Parathyroid adenoma (tissue), 2 donors: Measurements from ENCODE around the gene RAP1A.

Source experiments
- H2AFZ ChIP-seq: fragments of 300-600 bp; sonication (generic); one replicate; pipeline ENCODE4 v1.7.0; 2017; ENCODE audit warnings: antibody characterized with exemption, mild to moderate bottlenecking
- H3K27ac ChIP-seq: fragments of 300-600 bp; sonication (generic); one replicate; pipeline ENCODE4 v1.7.0; 2017
- H3K27me3 ChIP-seq: fragments of 300-600 bp; sonication (generic); one replicate; pipeline ENCODE4 v1.7.0; 2017; ENCODE audit warnings: low read length; ENCODE audit not compliant: control insufficient read depth, insufficient read depth
- H3K36me3 ChIP-seq: fragments of 300-600 bp; sonication (generic); one replicate; pipeline ENCODE4 v1.7.0; 2017; ENCODE audit warnings: low read length; ENCODE audit not compliant: control insufficient read depth, insufficient read depth
- H3K4me1 ChIP-seq: fragments of 300-600 bp; sonication (generic); one replicate; pipeline ENCODE4 v1.7.0; 2017; ENCODE audit warnings: control low read depth
- H3K4me2 ChIP-seq: fragments of 300-600 bp; sonication (generic); one replicate; pipeline ENCODE4 v1.7.0; 2017; ENCODE audit warnings: low read length
- H3K4me3 ChIP-seq: fragments of 300-600 bp; sonication (generic); one replicate; pipeline ENCODE4 v1.7.0; 2017; ENCODE audit warnings: low read depth, low read length
- H3K79me2 ChIP-seq: fragments of 300-600 bp; sonication (generic); one replicate; pipeline ENCODE4 v1.7.0; 2017; ENCODE audit warnings: control low read depth
- H3K9ac ChIP-seq: fragments of 300-600 bp; sonication (generic); one replicate; pipeline ENCODE4 v1.7.0; 2017; ENCODE audit warnings: mild to moderate bottlenecking
- H3K9me3 ChIP-seq: fragments of 300-600 bp; sonication (generic); one replicate; pipeline ENCODE4 v1.7.0; 2017; ENCODE audit warnings: low read length; ENCODE audit not compliant: control insufficient read depth
- CTCF ChIP-seq: fragments of 300-600 bp; sonication (generic); IDR thresholded peaks from one replicate; pipeline ENCODE4 v1.7.0; 2017; ENCODE audit warnings: antibody characterized with exemption, mild to moderate bottlenecking
- donor health status: primary hyperparathyroidism.

The RAP1A gene

GRCh38 chr1:111735321-111735720 lies 115.7 kb downstream of the RAP1A start:
- H3K27ac ChIP-seq = no peak overlapping the region
- no peaks in the 10 kb centered on the region for H3K36me3 ChIP-seq
- H3K4me2 ChIP-seq = no peak overlapping the region
- no peak overlapping the region for H2AFZ ChIP-seq
- no peaks in the 10 kb centered on the region for H3K27me3 ChIP-seq
- no peak overlapping the region for H3K4me3 ChIP-seq
- no peak overlapping the region for H3K9ac ChIP-seq
- no peaks in the 10 kb centered on the region for H3K9me3 ChIP-seq
- H3K4me1 ChIP-seq = no peaks in the 10 kb centered on the region
- H3K79me2 ChIP-seq = no peaks in the 10 kb centered on the region
- no peak for TF ChIP-seq CTCF

DNA sequence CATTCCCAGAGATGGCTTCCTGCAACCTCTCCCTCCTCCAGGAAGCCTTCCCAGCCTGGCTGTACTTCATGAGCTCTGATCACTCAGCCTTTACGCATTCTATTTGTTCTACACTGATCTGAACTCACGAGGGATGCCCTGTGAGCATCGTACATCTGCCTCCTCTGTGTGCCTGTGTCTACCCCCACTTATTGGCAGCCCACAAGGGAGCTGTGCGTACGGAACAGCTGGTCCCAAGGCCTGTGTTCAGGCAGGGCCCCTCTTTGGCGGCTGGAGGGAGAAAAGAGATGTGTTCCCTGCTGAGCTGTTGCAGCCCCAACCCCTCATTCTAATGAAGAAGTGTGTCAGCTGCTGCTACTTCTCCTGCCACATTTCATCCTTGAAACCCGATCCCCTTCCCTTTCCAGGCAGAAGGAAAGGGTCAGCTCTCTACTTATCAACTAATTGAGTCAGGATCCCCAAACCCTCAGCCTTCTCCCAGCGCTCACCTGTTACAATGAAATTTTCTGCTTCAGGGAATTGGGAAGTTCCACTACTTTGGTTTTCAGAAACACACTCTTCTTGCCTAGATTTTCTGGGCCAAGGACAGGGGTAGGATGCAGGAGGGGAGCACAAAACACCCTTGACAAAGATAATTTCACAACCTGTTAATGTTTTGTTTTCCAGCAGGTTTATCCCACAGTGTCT lies 116.4 kb downstream of the RAP1A start:
- Histone ChIP-seq H2AFZ (no peak overlapping the region), H3K4me1 (no peaks in the 10 kb centered on the region), H3K9ac (no peak overlapping the region), H3K4me2 (no peak overlapping the region), H3K9me3 (no peaks in the 10 kb centered on the region), H3K4me3 (no peak overlapping the region), H3K27me3 (no peaks in the 10 kb centered on the region), H3K79me2 (no peaks in the 10 kb centered on the region), H3K27ac (no peak overlapping the region), H3K36me3 (no peaks in the 10 kb centered on the region)
- TF ChIP-seq CTCF = no peak

GRCh38 chr1:111736548-111737215 lies 117.1 kb downstream of the RAP1A start:
- Histone ChIP-seq H3K27me3 (no peaks in the 10 kb centered on the region), H3K36me3 (no peaks in the 10 kb centered on the region), H3K79me2 (no peaks in the 10 kb centered on the region), H3K9me3 (no peaks in the 10 kb centered on the region), H3K4me3 (no peak overlapping the region), H3K9ac (no peak overlapping the region), H2AFZ (no peak overlapping the region), H3K4me2 (no peak overlapping the region), H3K27ac (no peak overlapping the region), H3K4me1 (no peaks in the 10 kb centered on the region)
- TF ChIP-seq CTCF = no peak

GRCh38 chr1:111737216-111738132 lies 117.9 kb downstream of the RAP1A start:
- Histone ChIP-seq H2AFZ (peak overlapping the region; percentile 79), H3K27me3 (no peaks in the 10 kb centered on the region), H3K4me2 (peak overlapping the region; percentile 84), H3K9me3 (no peaks in the 10 kb centered on the region), H3K4me3 (no peak overlapping the region), H3K27ac (peak overlapping the region; percentile 8), H3K79me2 (no peaks in the 10 kb centered on the region), H3K4me1 (no peaks in the 10 kb centered on the region), H3K9ac (no peak overlapping the region), H3K36me3 (no peaks in the 10 kb centered on the region)
- no peak for TF ChIP-seq CTCF
